H9 (cell line): ENCODE results near the gene WBP1. TPM values are rescaled to one million over a fixed set of nuclear protein-coding genes. Genes with fewer than 3 reads are reported as not detected.

Experiments used
- DNase-seq: peaks from one replicate; pipeline ENCODE4 v3.0.0-alpha.2; 2017
- H2AFZ ChIP-seq: one replicate; pipeline ENCODE4 v1.6.1; 2013; ENCODE audit warnings: mild to moderate bottlenecking, low read length, control low read depth, moderate library complexity
- H2AK5ac ChIP-seq: 2 replicates; pipeline ENCODE4 v1.6.1; 2013; ENCODE audit warnings: low read length, control low read depth, mixed read lengths; ENCODE audit not compliant: insufficient read length
- H2BK120ac ChIP-seq: one replicate; pipeline ENCODE4 v1.6.1; 2013; ENCODE audit warnings: low read depth, mild to moderate bottlenecking, low read length, control low read depth, inconsistent platforms; ENCODE audit not compliant: poor library complexity, severe bottlenecking
- H2BK12ac ChIP-seq: 2 replicates; pipeline ENCODE4 v1.6.1; 2013; ENCODE audit warnings: low read length, control low read depth, mixed read lengths, low read depth; ENCODE audit not compliant: insufficient read length
- H2BK15ac ChIP-seq: 2 replicates; pipeline ENCODE4 v1.6.1; 2013; ENCODE audit warnings: low read depth, low read length, control low read depth
- H2BK20ac ChIP-seq: one replicate; pipeline ENCODE4 v1.6.1; 2013; ENCODE audit warnings: low read depth, mild to moderate bottlenecking, low read length, control low read depth, inconsistent platforms; ENCODE audit not compliant: poor library complexity, severe bottlenecking
- H2BK5ac ChIP-seq: 2 replicates; pipeline ENCODE4 v1.6.1; 2013; ENCODE audit warnings: low read length, control low read depth, mixed read lengths; ENCODE audit not compliant: insufficient read length
- H3K14ac ChIP-seq: 2 replicates; pipeline ENCODE4 v1.6.1; 2013; ENCODE audit warnings: low read length, control low read depth; ENCODE audit not compliant: insufficient read depth
- H3K18ac ChIP-seq: 2 replicates; pipeline ENCODE4 v1.6.1; 2013; ENCODE audit warnings: low read depth, mild to moderate bottlenecking, mixed read lengths, low read length, control low read depth; ENCODE audit not compliant: insufficient read length
- H3K23ac ChIP-seq: 2 replicates; pipeline ENCODE4 v1.6.1; 2013; ENCODE audit warnings: low read length, control low read depth, mixed read lengths, low read depth; ENCODE audit not compliant: insufficient read length
- H3K23me2 ChIP-seq: 2 replicates; pipeline ENCODE4 v1.6.1; 2013; ENCODE audit warnings: low read depth, mild to moderate bottlenecking, mixed read lengths, low read length, control low read depth; ENCODE audit not compliant: insufficient read length, poor library complexity, severe bottlenecking
- H3K27ac ChIP-seq: 2 replicates; pipeline ENCODE4 v1.5.1; 2013; ENCODE audit warnings: low read length, control low read depth, mixed read lengths, low read depth; ENCODE audit not compliant: insufficient read length
- H3K27me3 ChIP-seq: 2 replicates; pipeline ENCODE4 v1.6.1; 2013; ENCODE audit warnings: low read length, control low read depth, inconsistent platforms; ENCODE audit not compliant: insufficient read depth
- H3K4ac ChIP-seq: 2 replicates; pipeline ENCODE4 v1.6.1; 2013; ENCODE audit warnings: low read depth, mild to moderate bottlenecking, control low read depth, inconsistent platforms, low read length, moderate library complexity
- H3K4me1 ChIP-seq: 2 replicates; pipeline ENCODE4 v1.6.1; 2013; ENCODE audit warnings: low read length, control low read depth, inconsistent platforms; ENCODE audit not compliant: insufficient read depth
- H3K4me2 ChIP-seq: 2 replicates; pipeline ENCODE4 v1.6.1; 2013; ENCODE audit warnings: low read length, control low read depth, mixed read lengths; ENCODE audit not compliant: insufficient read length, insufficient read depth
- H3K56ac ChIP-seq: 2 replicates; pipeline ENCODE4 v1.6.1; 2013; ENCODE audit warnings: low read depth, mild to moderate bottlenecking, mixed read lengths, low read length, control low read depth; ENCODE audit not compliant: insufficient read length
- H3K79me1 ChIP-seq: 2 replicates; pipeline ENCODE4 v1.6.1; 2013; ENCODE audit warnings: low read depth, mild to moderate bottlenecking, moderate library complexity, low read length, control low read depth, inconsistent platforms; ENCODE audit not compliant: insufficient read depth, poor library complexity, severe bottlenecking
- H3K79me2 ChIP-seq: 2 replicates; pipeline ENCODE4 v1.6.1; 2013; ENCODE audit warnings: low read length, control low read depth, inconsistent platforms; ENCODE audit not compliant: insufficient read depth
- H3K9ac ChIP-seq: 2 replicates; pipeline ENCODE4 v1.6.1; 2013; ENCODE audit warnings: low read length, control low read depth, mixed read lengths; ENCODE audit not compliant: insufficient read length; ENCODE audit errors: extremely low read depth
- H3K9me3 ChIP-seq: one replicate; pipeline ENCODE4 v1.6.1; 2013; ENCODE audit warnings: low read depth, low read length, inconsistent platforms; ENCODE audit not compliant: control insufficient read depth
- H3T11ph ChIP-seq: one replicate; pipeline ENCODE4 v1.6.1; 2013; ENCODE audit warnings: mild to moderate bottlenecking, low read length, control low read depth, inconsistent platforms
- H4K20me1 ChIP-seq: one replicate; pipeline ENCODE4 v1.6.1; 2013; ENCODE audit not compliant: control insufficient read depth, insufficient read length, insufficient read depth
- H4K5ac ChIP-seq: 2 replicates; pipeline ENCODE4 v1.6.1; 2013; ENCODE audit warnings: low read depth, mild to moderate bottlenecking, mixed read lengths, low read length, control low read depth; ENCODE audit not compliant: insufficient read length
- H4K8ac ChIP-seq: replicated peaks from 2 replicates; pipeline ENCODE4 v1.6.1; 2013; ENCODE audit warnings: low read length, control low read depth, mixed read lengths, low read depth; ENCODE audit not compliant: insufficient read length
- H4K91ac ChIP-seq: 2 replicates; pipeline ENCODE4 v1.6.1; 2013; ENCODE audit warnings: low read depth, mild to moderate bottlenecking, moderate library complexity, mixed read lengths, low read length, control low read depth; ENCODE audit not compliant: insufficient read length
- H3K27ac Mint-ChIP-seq, 3 experiments: 2 replicates in 2 of 3; 3 replicates in 1 of 3; pipeline ENCODE4 v1.8.0; 2020 to 2021; ENCODE audit warnings: mixed read lengths in 3 of 3, mild to moderate bottlenecking in 1 of 3, moderate library complexity in 1 of 3
- H3K27me3 Mint-ChIP-seq: 2 replicates; pipeline ENCODE4 v1.8.0; 2021; ENCODE audit warnings: low read depth, mild to moderate bottlenecking, moderate library complexity, mixed read lengths
- H3K36me3 Mint-ChIP-seq, 3 experiments: 2 replicates in 2 of 3; 3 replicates in 1 of 3; pipeline ENCODE4 v1.8.0; 2020 to 2021; ENCODE audit warnings: low read depth in 3 of 3, mixed read lengths in 3 of 3; ENCODE audit not compliant: insufficient read depth in 1 of 3
- H3K4me1 Mint-ChIP-seq, 2 experiments: 2 replicates each; pipeline ENCODE4 v1.8.0; 2020; ENCODE audit warnings: mixed read lengths in 2 of 2
- H3K4me3 Mint-ChIP-seq, 2 experiments: 2 replicates in 1 of 2; 3 replicates in 1 of 2; pipeline ENCODE4 v1.8.0; 2020 to 2021; ENCODE audit warnings: mild to moderate bottlenecking in 2 of 2, mixed read lengths in 2 of 2, moderate library complexity in 1 of 2
- H3K9me3 Mint-ChIP-seq, 2 experiments: 2 replicates in 1 of 2; 3 replicates in 1 of 2; pipeline ENCODE4 v1.8.0; 2020; ENCODE audit warnings: mild to moderate bottlenecking in 2 of 2, mixed read lengths in 2 of 2, moderate library complexity in 1 of 2
- WGBS: extraction: QIAGEN DNeasy Blood & Tissue Kit; methylation state at CpG from one replicate; pipeline ENCODE4 v1.1.7; 2013; ENCODE audit warnings: missing lambda C conversion rate, low lambda C conversion rate, mixed read lengths; ENCODE audit not compliant: insufficient read length; ENCODE audit errors: extremely low coverage; 5-methylcytosine and 5-hydroxymethylcytosine counted together
- total RNA-seq: library from RNA; stranded (reverse); gene quantifications from 2 replicates; pipeline ENCODE4 v1.2.1, GENCODE V29; 2021
- TF ChIP-seq, protein P1 (sequence below): fragments of 200-600 bp; sonication (generic); conservative IDR thresholded peaks from 3 replicates; pipeline ENCODE4 v1.8.0; 2021; ENCODE audit warnings: antibody characterized with exemption, mild to moderate bottlenecking

WBP1 gene
- total RNA-seq, 1 experiment from 2014 or later, result 82.1 TPM

DNA sequence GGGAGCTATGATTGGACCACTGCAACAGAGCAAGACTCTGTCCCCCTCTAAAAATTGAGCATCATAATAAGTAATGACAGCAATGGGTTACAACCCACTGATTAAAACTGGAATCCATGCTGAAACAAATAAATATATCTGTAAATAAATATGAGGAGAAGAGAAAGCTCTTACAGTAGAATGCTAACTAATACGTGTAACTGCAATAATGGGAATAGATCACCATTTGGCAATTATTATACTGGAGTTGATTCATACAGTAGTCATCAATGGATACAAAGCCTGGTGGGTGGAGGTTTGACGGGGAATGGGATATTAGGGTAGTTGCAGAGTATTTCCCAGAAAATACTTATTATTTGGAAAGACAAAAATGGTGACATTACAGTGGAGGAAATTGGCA lies 9.5 kb upstream of the WBP1 start:
- Mint-ChIP-seq H3K27ac (peak overlapping the region in 1 of 3 experiments; percentile 67; a peak in 1 of 7 replicates), H3K4me3 (no peak overlapping the region), H3K9me3 (no peaks in the 10 kb centered on the region; a peak in 1 of 5 replicates), H3K36me3 (no peaks in the 10 kb centered on the region), H3K4me1 (peaks cover 0 to 6% of the 10 kb centered on the region in 2 experiments; a peak in 1 of 4 replicates), H3K27me3 (peaks cover 20% of the 10 kb centered on the region)
- H2BK20ac ChIP-seq, result no peak overlapping the region
- no peaks in the 10 kb centered on the region for H3K23me2 ChIP-seq
- no CpG with 5 or more reads among the region's 2 CpGs for WGBS
- H4K5ac ChIP-seq, result no peak overlapping the region
- H3K14ac ChIP-seq, result no peak overlapping the region
- no peak overlapping the region for H2BK5ac ChIP-seq
- H4K91ac ChIP-seq, result no peak overlapping the region
- H3K79me2 ChIP-seq, result no peaks in the 10 kb centered on the region
- H2BK12ac ChIP-seq, result no peak overlapping the region
- no peaks in the 10 kb centered on the region for H3K9me3 ChIP-seq
- H3K4me1 ChIP-seq, result no peaks in the 10 kb centered on the region
- no peaks in the 10 kb centered on the region for H3K79me1 ChIP-seq
- H4K20me1 ChIP-seq, result no peaks in the 10 kb centered on the region
- H2AFZ ChIP-seq, result no peak overlapping the region
- no peak overlapping the region for H3K4me2 ChIP-seq
- TF ChIP-seq, protein P1, sequence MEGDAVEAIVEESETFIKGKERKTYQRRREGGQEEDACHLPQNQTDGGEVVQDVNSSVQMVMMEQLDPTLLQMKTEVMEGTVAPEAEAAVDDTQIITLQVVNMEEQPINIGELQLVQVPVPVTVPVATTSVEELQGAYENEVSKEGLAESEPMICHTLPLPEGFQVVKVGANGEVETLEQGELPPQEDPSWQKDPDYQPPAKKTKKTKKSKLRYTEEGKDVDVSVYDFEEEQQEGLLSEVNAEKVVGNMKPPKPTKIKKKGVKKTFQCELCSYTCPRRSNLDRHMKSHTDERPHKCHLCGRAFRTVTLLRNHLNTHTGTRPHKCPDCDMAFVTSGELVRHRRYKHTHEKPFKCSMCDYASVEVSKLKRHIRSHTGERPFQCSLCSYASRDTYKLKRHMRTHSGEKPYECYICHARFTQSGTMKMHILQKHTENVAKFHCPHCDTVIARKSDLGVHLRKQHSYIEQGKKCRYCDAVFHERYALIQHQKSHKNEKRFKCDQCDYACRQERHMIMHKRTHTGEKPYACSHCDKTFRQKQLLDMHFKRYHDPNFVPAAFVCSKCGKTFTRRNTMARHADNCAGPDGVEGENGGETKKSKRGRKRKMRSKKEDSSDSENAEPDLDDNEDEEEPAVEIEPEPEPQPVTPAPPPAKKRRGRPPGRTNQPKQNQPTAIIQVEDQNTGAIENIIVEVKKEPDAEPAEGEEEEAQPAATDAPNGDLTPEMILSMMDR, result no peak
- no peak overlapping the region for H3K4ac ChIP-seq
- no peak overlapping the region for H2BK15ac ChIP-seq
- H2AK5ac ChIP-seq, result no peak overlapping the region
- no peak overlapping the region for H4K8ac ChIP-seq
- no peak overlapping the region for H3K18ac ChIP-seq
- no peak overlapping the region for H3K56ac ChIP-seq
- no peak overlapping the region for H3K9ac ChIP-seq
- H3K27ac ChIP-seq, result no peak overlapping the region
- H2BK120ac ChIP-seq, result no peak overlapping the region
- no peak overlapping the region for H3K23ac ChIP-seq
- no peaks in the 10 kb centered on the region for H3K27me3 ChIP-seq
- no peak overlapping the region for H3T11ph ChIP-seq
- no peak for DNase-seq
